Measurements from ENCODE around the gene EHD4.
A peak's percentile ranks its signal among the peaks of the same experiment; 100 is the strongest.

EHD4 gene

GRCh38 chr15:41872166-41872747 is 100.1 kb downstream of the EHD4 start:
- FAIRE-seq, result no peak
- no peak for DNase-seq (ENCODE audit: insufficient read length, low spot score)

GRCh38 chr15:41871175-41871905 is 101.0 kb downstream of the EHD4 start:
- no peak for TF ChIP-seq POLR2A (IDR thresholded peaks at IDR 0.05; ENCODE audit: low read depth, low read length)
- no peak for FAIRE-seq
- no peak for DNase-seq (ENCODE audit: insufficient read length, low spot score)

More at GRCh38 chr15:41872166-41872747, 100.1 kb downstream of the EHD4 start:
- no peak for TF ChIP-seq POLR2A (IDR thresholded peaks at IDR 0.05; ENCODE audit: low read depth, low read length)

DNA sequence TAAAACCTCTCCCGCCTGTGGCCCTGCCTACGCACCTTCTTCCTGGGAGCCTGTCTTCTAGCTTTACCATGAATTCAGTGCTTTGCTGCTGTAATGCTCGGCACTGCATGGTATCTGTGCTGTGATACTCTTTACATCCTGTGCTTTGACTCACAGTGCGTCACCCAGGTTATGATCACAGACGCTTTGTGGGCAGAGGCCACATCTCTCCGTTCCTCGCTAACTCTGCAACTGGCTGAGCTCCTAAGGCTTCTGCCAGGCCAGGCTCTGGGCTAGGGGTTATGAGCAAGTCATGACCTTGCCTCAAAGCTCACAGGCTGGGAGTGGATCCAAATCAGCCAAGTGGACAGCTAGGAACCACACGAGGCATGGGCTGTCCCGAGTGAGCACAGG is 101.7 kb downstream of the EHD4 start:
- TF ChIP-seq POLR2A (IDR thresholded peaks at IDR 0.05; ENCODE audit: low read depth, low read length), result no peak
- FAIRE-seq, result peak; percentile 96
- DNase-seq (ENCODE audit: insufficient read length, low spot score), result peak; percentile 97

GRCh38 chr15:41869770-41870688 is 102.3 kb downstream of the EHD4 start:
- FAIRE-seq (no peak), DNase-seq (ENCODE audit: insufficient read length, low spot score) (no peak)
- TF ChIP-seq POLR2A (IDR thresholded peaks at IDR 0.05; ENCODE audit: low read depth, low read length), result no peak

GRCh38 chr15:41868321-41868720 is 104.0 kb downstream of the EHD4 start:
- DNase-seq (ENCODE audit: insufficient read length, low spot score) (no peak), FAIRE-seq (no peak)
- no peak for TF ChIP-seq POLR2A (IDR thresholded peaks at IDR 0.05; ENCODE audit: low read depth, low read length)

DNA sequence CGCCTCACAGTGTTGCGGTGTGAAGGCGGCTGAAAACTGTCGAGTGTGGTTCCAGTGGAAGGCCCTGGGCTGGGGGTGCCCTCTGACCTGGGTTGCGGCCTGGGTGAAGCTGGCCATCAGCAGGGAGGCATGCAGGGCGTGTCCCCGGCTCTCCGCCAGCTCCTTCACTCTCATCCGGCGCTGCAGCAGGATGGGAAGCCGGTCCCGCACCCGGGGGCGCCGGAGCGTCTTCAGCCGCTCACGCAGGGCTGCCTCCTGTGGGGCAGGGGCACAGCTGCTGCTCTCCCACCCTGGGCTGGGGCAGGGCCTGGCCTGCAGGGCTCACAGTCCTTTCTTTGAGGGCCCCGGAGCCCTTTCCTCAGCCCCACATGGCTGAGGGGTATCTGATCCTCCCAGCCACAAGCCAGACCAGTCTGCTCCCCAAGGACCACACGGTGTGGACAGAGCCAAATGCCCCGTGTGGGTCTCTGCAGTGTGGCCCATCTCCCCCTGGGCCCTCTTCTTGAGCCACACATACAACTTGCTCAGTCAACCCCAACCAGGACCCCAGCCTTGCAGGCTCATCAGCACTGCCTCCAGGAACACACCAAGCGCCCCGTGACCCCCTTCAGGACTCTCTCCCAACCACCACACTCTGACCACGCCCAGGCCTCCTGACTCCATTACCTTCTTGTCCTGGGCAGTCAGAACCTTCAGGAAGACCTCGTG is 105.3 kb downstream of the EHD4 start:
- TF ChIP-seq POLR2A (IDR thresholded peaks at IDR 0.05; ENCODE audit: low read depth, low read length), result no peak
- no peak for FAIRE-seq

GRCh38 chr15:41866263-41866703 is 106.1 kb downstream of the EHD4 start:
- TF ChIP-seq POLR2A (IDR thresholded peaks at IDR 0.05; ENCODE audit: low read depth, low read length), result no peak
- DNase-seq (ENCODE audit: insufficient read length, low spot score) (no peak), FAIRE-seq (no peak)

More for the DNA sequence above, 105.3 kb downstream of the EHD4 start:
- no peak for DNase-seq (ENCODE audit: insufficient read length, low spot score)

GRCh38 chr15:41865490-41866055 is 106.8 kb downstream of the EHD4 start:
- no peak for FAIRE-seq
- DNase-seq (ENCODE audit: insufficient read length, low spot score), result no peak
- no peak for TF ChIP-seq POLR2A (IDR thresholded peaks at IDR 0.05; ENCODE audit: low read depth, low read length)

DNA sequence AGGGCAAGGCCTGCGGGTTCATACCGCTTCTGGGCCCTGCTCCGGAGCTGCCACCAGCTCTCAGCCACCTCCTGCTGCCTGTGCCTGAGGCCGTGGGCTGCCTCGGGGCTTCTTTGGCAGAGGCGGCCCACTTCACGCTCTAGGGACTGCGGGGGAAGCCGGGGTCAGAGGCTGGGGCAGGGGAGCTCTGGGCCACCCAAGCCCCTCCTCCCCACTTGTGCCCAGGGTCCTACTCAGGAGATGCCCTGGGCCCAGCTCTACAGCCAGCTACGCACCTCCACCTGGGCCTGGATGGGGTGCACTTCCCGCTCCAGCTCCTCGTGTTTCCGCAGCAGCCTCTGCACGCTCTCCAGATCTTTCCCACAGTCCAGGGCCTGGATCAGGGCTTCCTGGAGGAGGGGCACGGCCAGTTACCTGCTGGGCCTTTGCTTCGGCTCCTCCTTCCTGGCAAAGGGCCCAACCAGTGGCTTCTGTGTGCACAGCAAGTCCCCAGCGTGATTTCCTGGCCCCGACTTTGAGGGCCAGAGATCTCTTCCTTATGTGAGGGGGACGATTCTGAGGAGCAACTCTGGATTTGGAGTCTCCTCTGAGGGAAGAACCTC is 109.7 kb downstream of the EHD4 start:
- FAIRE-seq, result no peak
- no peak for TF ChIP-seq POLR2A (IDR thresholded peaks at IDR 0.05; ENCODE audit: low read depth, low read length)

GRCh38 chr15:41861736-41862356 is 110.5 kb downstream of the EHD4 start:
- no peak for TF ChIP-seq POLR2A (IDR thresholded peaks at IDR 0.05; ENCODE audit: low read depth, low read length)
- no peak for FAIRE-seq
- DNase-seq (ENCODE audit: insufficient read length, low spot score), result no peak

More for the DNA sequence above, 109.7 kb downstream of the EHD4 start:
- DNase-seq (ENCODE audit: insufficient read length, low spot score), result no peak

GRCh38 chr15:41860049-41860828 is 112.1 kb downstream of the EHD4 start:
- DNase-seq (ENCODE audit: insufficient read length, low spot score), result no peak
- no peak for FAIRE-seq
- no peak for TF ChIP-seq POLR2A (IDR thresholded peaks at IDR 0.05; ENCODE audit: low read depth, low read length)

DNA sequence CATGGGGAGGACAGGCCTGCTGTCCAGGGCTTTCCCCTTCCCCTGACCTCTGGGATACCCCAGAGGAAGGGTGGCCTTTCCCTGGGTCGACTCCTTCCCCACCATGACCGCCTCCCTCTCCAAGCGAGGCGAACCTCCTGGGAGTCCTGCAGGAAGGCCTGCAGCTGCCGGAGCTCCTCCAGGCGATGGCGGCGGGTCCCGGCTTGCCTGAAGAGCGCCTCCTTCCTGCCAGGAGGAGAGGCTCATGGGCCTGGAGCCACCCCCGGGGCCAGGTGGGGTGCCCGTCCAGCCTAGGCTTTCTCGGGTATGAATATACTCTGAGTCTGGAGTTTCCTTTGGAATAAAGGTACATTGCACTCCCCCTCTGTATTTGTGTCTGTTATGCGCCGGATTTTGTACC is 113.6 kb downstream of the EHD4 start:
- TF ChIP-seq POLR2A (IDR thresholded peaks at IDR 0.05; ENCODE audit: low read depth, low read length), result no peak
- no peak for FAIRE-seq
- DNase-seq (ENCODE audit: insufficient read length, low spot score), result no peak

All from H54 (cell line).